Loucy (cell line): Measurements from ENCODE around the gene MICAL3.

Experiments
- CTCF ChIP-seq: fragments of 200-600 bp; sonication (generic); conservative IDR thresholded peaks from 2 replicates; pipeline ENCODE4 v1.5.1; 2014; ENCODE audit warnings: mild to moderate bottlenecking, antibody characterized with exemption, low read length
- EZH2phosphoT487 ChIP-seq: fragments of 200-600 bp; IDR thresholded peaks from 2 replicates; pipeline ENCODE4 v1.6.1; 2018; ENCODE audit warnings: antibody characterized with exemption, mild to moderate bottlenecking, moderate library complexity, borderline replicate concordance

GRCh38 chr22:17767233-17768065 lies 256.9 kb downstream of the MICAL3 start:
- TF ChIP-seq CTCF: no peak
- no peak for TF ChIP-seq EZH2phosphoT487
